ENCODE results near the gene CPPED1.

Gene CPPED1

DNA sequence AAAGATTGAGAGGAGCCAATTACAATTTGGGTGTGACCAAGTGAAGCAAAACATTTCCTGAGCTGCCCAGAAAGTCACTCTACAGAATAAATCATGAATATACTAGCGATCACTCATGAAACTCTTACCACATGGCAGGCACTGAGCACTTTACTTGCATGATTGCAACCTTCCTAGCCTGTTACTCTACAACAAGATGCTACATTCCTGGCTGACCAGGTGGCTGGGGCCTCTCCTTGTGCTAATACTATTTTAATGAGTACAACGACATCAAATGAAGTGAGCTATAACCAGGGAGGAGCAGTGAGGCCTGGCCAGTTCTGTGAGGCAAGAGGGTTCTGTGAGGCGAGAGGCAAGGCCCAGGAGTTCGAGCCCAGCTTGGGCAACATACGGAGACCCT lies 75.2 kb downstream of the CPPED1 start (continued):
- TF ChIP-seq OVOL3 (tag by site-specific recombination; IDR thresholded peaks at IDR 0.05): no peak
- TF ChIP-seq ZNF133 (tag by site-specific recombination; IDR thresholded peaks at IDR 0.05): no peak

DNA sequence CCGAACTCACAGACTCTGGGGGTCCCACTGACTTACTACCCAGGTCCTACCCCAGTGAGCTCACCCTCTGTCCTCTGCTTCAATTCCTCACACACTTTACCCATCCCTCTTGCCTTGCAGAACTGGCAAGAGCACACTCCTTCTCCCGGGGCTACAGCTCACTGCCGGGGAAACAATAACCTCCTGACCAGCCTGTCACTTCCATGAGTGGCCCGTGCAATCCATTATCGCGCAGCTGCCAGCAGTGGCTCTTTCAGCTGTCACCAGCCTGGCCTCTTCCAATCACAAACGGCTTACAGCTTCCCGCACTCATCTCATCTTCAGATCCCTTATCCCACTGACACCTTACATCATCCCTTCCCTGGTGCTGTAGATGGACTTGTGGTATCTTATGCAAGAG lies 79.5 kb downstream of the CPPED1 start:
- Histone ChIP-seq H3K36me3 (ENCODE audit: control insufficient read depth in 2 of 2, insufficient read depth in 1 of 2, low read length in 2 of 2) (no peaks in the 10 kb centered on the region), H3K9me3 (ENCODE audit: control insufficient read depth, insufficient read depth, low read depth, low read length) (no peaks in the 10 kb centered on the region), H3K4me1 (ENCODE audit: control insufficient read depth, insufficient read depth, low read length) (no peaks in the 10 kb centered on the region), H3K27ac (ENCODE audit: extremely low read depth, low read depth, low read length) (no peak overlapping the region), H3K4me3 (ENCODE audit: low read depth, low read length) (no peak overlapping the region)
- TF ChIP-seq ZNF341 (tag by site-specific recombination; IDR thresholded peaks at IDR 0.05; ENCODE audit: low read depth) (no peak), ZNF830 (tag by site-specific recombination; IDR thresholded peaks at IDR 0.05; ENCODE audit: low read depth) (no peak), ZNF707 (tag by site-specific recombination; IDR thresholded peaks at IDR 0.05) (no peak), EGR2 (tag by site-specific recombination; IDR thresholded peaks at IDR 0.05; ENCODE audit: low read depth) (no peak), ZNF221 (tag by site-specific recombination; IDR thresholded peaks at IDR 0.05; ENCODE audit: borderline replicate concordance) (no peak), ZNF146 (tag by site-specific recombination; IDR thresholded peaks at IDR 0.05) (no peak), ZNF211 (tag by site-specific recombination; IDR thresholded peaks at IDR 0.05; ENCODE audit: low read depth) (no peak), ZNF664 (tag by site-specific recombination; IDR thresholded peaks at IDR 0.05) (no peak), OSR2 (tag by site-specific recombination; IDR thresholded peaks at IDR 0.05) (no peak), ZNF23 (tag by site-specific recombination; IDR thresholded peaks at IDR 0.05; ENCODE audit: borderline replicate concordance) (no peak)
- TF ChIP-seq, protein P1, sequence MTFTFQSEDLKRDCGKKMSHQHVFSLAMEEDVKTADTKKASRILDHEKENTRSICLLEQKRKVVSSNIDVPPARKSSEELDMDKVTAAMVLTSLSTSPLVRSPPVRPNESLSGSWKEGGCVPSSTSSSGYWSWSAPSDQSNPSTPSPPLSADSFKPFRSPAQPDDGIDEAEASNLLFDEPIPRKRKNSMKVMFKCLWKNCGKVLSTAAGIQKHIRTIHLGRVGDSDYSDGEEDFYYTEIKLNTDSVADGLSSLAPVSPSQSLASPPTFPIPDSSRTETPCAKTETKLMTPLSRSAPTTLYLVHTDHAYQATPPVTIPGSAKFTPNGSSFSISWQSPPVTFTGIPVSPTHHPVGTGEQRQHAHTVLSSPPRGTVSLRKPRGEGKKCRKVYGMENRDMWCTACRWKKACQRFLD (tag by site-specific recombination; IDR thresholded peaks at IDR 0.05): no peak
- TF ChIP-seq, protein P2, sequence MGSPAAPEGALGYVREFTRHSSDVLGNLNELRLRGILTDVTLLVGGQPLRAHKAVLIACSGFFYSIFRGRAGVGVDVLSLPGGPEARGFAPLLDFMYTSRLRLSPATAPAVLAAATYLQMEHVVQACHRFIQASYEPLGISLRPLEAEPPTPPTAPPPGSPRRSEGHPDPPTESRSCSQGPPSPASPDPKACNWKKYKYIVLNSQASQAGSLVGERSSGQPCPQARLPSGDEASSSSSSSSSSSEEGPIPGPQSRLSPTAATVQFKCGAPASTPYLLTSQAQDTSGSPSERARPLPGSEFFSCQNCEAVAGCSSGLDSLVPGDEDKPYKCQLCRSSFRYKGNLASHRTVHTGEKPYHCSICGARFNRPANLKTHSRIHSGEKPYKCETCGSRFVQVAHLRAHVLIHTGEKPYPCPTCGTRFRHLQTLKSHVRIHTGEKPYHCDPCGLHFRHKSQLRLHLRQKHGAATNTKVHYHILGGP (tag by site-specific recombination; IDR thresholded peaks at IDR 0.05): no peak
- TF ChIP-seq, protein P3, sequence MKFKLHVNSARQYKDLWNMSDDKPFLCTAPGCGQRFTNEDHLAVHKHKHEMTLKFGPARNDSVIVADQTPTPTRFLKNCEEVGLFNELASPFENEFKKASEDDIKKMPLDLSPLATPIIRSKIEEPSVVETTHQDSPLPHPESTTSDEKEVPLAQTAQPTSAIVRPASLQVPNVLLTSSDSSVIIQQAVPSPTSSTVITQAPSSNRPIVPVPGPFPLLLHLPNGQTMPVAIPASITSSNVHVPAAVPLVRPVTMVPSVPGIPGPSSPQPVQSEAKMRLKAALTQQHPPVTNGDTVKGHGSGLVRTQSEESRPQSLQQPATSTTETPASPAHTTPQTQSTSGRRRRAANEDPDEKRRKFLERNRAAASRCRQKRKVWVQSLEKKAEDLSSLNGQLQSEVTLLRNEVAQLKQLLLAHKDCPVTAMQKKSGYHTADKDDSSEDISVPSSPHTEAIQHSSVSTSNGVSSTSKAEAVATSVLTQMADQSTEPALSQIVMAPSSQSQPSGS (tag by site-specific recombination; IDR thresholded peaks at IDR 0.05; ENCODE audit: low read depth): no peak
- TF ChIP-seq, protein P4, sequence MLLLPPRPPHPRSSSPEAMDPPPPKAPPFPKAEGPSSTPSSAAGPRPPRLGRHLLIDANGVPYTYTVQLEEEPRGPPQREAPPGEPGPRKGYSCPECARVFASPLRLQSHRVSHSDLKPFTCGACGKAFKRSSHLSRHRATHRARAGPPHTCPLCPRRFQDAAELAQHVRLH (tag by site-specific recombination; IDR thresholded peaks at IDR 0.05): no peak
- TF ChIP-seq, protein P5, sequence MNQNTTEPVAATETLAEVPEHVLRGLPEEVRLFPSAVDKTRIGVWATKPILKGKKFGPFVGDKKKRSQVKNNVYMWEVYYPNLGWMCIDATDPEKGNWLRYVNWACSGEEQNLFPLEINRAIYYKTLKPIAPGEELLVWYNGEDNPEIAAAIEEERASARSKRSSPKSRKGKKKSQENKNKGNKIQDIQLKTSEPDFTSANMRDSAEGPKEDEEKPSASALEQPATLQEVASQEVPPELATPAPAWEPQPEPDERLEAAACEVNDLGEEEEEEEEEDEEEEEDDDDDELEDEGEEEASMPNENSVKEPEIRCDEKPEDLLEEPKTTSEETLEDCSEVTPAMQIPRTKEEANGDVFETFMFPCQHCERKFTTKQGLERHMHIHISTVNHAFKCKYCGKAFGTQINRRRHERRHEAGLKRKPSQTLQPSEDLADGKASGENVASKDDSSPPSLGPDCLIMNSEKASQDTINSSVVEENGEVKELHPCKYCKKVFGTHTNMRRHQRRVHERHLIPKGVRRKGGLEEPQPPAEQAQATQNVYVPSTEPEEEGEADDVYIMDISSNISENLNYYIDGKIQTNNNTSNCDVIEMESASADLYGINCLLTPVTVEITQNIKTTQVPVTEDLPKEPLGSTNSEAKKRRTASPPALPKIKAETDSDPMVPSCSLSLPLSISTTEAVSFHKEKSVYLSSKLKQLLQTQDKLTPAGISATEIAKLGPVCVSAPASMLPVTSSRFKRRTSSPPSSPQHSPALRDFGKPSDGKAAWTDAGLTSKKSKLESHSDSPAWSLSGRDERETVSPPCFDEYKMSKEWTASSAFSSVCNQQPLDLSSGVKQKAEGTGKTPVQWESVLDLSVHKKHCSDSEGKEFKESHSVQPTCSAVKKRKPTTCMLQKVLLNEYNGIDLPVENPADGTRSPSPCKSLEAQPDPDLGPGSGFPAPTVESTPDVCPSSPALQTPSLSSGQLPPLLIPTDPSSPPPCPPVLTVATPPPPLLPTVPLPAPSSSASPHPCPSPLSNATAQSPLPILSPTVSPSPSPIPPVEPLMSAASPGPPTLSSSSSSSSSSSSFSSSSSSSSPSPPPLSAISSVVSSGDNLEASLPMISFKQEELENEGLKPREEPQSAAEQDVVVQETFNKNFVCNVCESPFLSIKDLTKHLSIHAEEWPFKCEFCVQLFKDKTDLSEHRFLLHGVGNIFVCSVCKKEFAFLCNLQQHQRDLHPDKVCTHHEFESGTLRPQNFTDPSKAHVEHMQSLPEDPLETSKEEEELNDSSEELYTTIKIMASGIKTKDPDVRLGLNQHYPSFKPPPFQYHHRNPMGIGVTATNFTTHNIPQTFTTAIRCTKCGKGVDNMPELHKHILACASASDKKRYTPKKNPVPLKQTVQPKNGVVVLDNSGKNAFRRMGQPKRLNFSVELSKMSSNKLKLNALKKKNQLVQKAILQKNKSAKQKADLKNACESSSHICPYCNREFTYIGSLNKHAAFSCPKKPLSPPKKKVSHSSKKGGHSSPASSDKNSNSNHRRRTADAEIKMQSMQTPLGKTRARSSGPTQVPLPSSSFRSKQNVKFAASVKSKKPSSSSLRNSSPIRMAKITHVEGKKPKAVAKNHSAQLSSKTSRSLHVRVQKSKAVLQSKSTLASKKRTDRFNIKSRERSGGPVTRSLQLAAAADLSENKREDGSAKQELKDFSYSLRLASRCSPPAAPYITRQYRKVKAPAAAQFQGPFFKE (tag by site-specific recombination; IDR thresholded peaks at IDR 0.05; ENCODE audit: borderline replicate concordance): no peak
- ChIA-PET POLR2A (no interaction called here), CTCF (no interaction called here)
